ELR (cell line): Measurements from ENCODE around the gene DHRS11.

Experiments used
- DNase-seq: peaks from one replicate; pipeline ENCODE4 v3.0.0-alpha.2; 2015; ENCODE audit warnings: low read depth

The DHRS11 gene

GRCh38 chr17:36614081-36614480 lies 22.4 kb downstream of the DHRS11 start:
- no peak for DNase-seq

- no peak for DNase-seq
These were observed 23.3 kb downstream of the DHRS11 start for GRCh38 chr17:36614933-36615332.

GRCh38 chr17:36616061-36617029 lies 24.7 kb downstream of the DHRS11 start:
- DNase-seq = no peak

- no peak for DNase-seq
These were observed 26.1 kb downstream of the DHRS11 start for GRCh38 chr17:36617773-36618172.

GRCh38 chr17:36623281-36623680 lies 31.6 kb downstream of the DHRS11 start:
- no peak for DNase-seq

GRCh38 chr17:36625188-36625587 lies 33.5 kb downstream of the DHRS11 start:
- DNase-seq = no peak

- DNase-seq = no peak
These were observed 35.4 kb downstream of the DHRS11 start for GRCh38 chr17:36627101-36627500.

GRCh38 chr17:36628576-36628975 lies 36.9 kb downstream of the DHRS11 start:
- no peak for DNase-seq

- peak; percentile 73 for DNase-seq
These were observed 37.7 kb downstream of the DHRS11 start for GRCh38 chr17:36629252-36629847.

- DNase-seq = no peak
These were observed 38.4 kb downstream of the DHRS11 start for GRCh38 chr17:36629970-36630502.

- no peak for DNase-seq
These were observed 39.3 kb downstream of the DHRS11 start for GRCh38 chr17:36631022-36631421.

GRCh38 chr17:36632916-36633771 lies 41.5 kb downstream of the DHRS11 start:
- DNase-seq = no peak

- no peak for DNase-seq
These were observed 48.7 kb downstream of the DHRS11 start for GRCh38 chr17:36640346-36640745.

- DNase-seq = no peak
These were observed 49.2 kb downstream of the DHRS11 start for GRCh38 chr17:36640836-36641235.

- DNase-seq = no peak
These were observed 49.7 kb downstream of the DHRS11 start for GRCh38 chr17:36641331-36641876.

- no peak for DNase-seq
These were observed 50.5 kb downstream of the DHRS11 start for GRCh38 chr17:36641877-36642845.

- DNase-seq = no peak
These were observed 51.5 kb downstream of the DHRS11 start for GRCh38 chr17:36643086-36643685.

GRCh38 chr17:36645422-36645821 lies 53.7 kb downstream of the DHRS11 start:
- no peak for DNase-seq

GRCh38 chr17:36647636-36648035 lies 56.0 kb downstream of the DHRS11 start:
- DNase-seq = no peak

- no peak for DNase-seq
These were observed 58.6 kb downstream of the DHRS11 start for GRCh38 chr17:36650096-36650775.
